GM21737 (cell line): Measurements from ENCODE around the gene RFX7.

Experiments used
- ATAC-seq: cut with Tn5 transposase; IDR thresholded peaks from one replicate; pipeline ENCODE4 v1.9.1; 2021; ENCODE audit warnings: mild to moderate bottlenecking, moderate library complexity; ENCODE audit not compliant: unreplicated experiment

RFX7 gene

GRCh38 chr15:56148064-56148463 lies 95.6 kb downstream of the RFX7 start:
- ATAC-seq = no peak

- ATAC-seq = no peak
Measured at GRCh38 chr15:56146756-56147155, 96.9 kb downstream of the RFX7 start.

- ATAC-seq = no peak
Measured at GRCh38 chr15:56128081-56128480, 115.6 kb downstream of the RFX7 start.

- no peak for ATAC-seq
Measured at GRCh38 chr15:56126409-56126808, 117.3 kb downstream of the RFX7 start.

- ATAC-seq = no peak
Measured at GRCh38 chr15:56124391-56124790, 119.3 kb downstream of the RFX7 start.

GRCh38 chr15:56105855-56106254 lies 137.8 kb downstream of the RFX7 start:
- no peak for ATAC-seq

GRCh38 chr15:56102441-56102840 lies 141.2 kb downstream of the RFX7 start:
- no peak for ATAC-seq

GRCh38 chr15:56099311-56099710 lies 144.4 kb downstream of the RFX7 start:
- no peak for ATAC-seq

- ATAC-seq = no peak
Measured at GRCh38 chr15:56098195-56098863, 145.3 kb downstream of the RFX7 start.

- no peak for ATAC-seq
Measured at GRCh38 chr15:56095406-56095805, 148.3 kb downstream of the RFX7 start.

GRCh38 chr15:56094171-56094570 lies 149.5 kb downstream of the RFX7 start:
- no peak for ATAC-seq

- no peak for ATAC-seq
Measured at GRCh38 chr15:56088389-56088788, 155.3 kb downstream of the RFX7 start.

- ATAC-seq = no peak
Measured at GRCh38 chr15:56086566-56086965, 157.1 kb downstream of the RFX7 start.

GRCh38 chr15:56082263-56082761 lies 161.4 kb downstream of the RFX7 start:
- ATAC-seq = no peak

GRCh38 chr15:56077081-56077480 lies 166.6 kb downstream of the RFX7 start:
- no peak for ATAC-seq

GRCh38 chr15:56076640-56077039 lies 167.0 kb downstream of the RFX7 start:
- no peak for ATAC-seq

GRCh38 chr15:56074481-56075265 lies 169.0 kb downstream of the RFX7 start:
- ATAC-seq = no peak

GRCh38 chr15:56064152-56064551 lies 179.5 kb downstream of the RFX7 start:
- no peak for ATAC-seq

GRCh38 chr15:56059716-56060115 lies 184.0 kb downstream of the RFX7 start:
- no peak for ATAC-seq

- ATAC-seq = no peak
Measured at GRCh38 chr15:56058986-56059385, 184.7 kb downstream of the RFX7 start.

- no peak for ATAC-seq
Measured at GRCh38 chr15:56056626-56057025, 187.1 kb downstream of the RFX7 start.

GRCh38 chr15:56053046-56053400 lies 190.7 kb downstream of the RFX7 start:
- no peak for ATAC-seq
